NK-92 (cell line): Measurements from ENCODE around the gene TMEM51.

Experiments used
- DNase-seq: peaks from one replicate; lab custom pipeline; 2025; ENCODE audit not compliant: unreplicated experiment; lab: John Stamatoyannopoulos, UW

Gene TMEM51

DNA sequence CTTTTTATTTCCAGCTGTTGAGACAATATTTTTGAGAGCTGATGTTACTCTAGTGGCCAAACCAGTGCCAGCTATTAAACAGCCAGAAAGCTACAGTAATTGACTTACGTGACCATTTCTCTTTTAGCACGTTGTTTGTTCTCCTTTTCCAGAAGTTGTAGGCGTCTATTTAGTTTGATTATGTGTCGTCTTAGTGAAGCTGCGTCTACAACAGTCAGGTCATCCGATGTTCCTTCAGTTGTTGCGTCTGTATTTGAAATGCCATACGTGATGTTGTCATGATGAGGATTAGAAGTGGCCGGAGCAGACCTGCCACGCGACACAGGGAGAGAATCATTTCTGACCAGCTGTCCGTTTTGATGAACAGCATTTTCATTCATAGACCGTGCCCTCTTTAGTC, 38.2 kb downstream of the TMEM51 start:
- DNase-seq = no peak

DNA sequence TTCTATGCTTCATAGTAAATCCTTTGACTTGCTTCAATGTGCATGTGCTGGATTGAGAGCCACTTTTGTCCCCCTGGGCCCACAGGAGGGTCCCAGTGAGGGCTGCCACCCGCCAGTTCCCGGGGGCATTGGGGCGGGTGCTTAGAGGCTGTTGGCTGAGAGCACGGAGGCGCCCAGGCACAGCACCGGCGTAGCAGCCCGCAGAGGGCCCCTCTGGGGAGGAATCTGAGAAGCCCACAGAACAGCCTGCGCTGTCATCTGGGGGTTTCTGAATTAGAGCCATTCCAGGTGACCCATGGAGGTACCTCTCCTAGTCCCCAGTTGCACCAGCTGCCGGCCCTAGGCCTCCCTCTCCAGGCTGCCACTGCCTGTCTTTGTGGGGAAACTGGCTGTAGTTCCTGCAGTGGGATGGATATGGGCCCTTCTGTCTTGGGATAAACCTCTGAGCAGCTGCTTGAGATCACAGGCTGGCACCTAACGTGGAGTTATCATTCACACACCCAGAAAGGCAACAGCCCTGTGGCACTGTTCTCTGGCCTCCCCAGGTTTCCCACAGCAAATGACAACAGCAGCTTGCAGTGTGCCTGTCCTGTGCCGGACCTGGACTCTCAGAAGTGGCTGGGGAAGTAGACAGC, 39.5 kb downstream of the TMEM51 start:
- no peak for DNase-seq

DNA sequence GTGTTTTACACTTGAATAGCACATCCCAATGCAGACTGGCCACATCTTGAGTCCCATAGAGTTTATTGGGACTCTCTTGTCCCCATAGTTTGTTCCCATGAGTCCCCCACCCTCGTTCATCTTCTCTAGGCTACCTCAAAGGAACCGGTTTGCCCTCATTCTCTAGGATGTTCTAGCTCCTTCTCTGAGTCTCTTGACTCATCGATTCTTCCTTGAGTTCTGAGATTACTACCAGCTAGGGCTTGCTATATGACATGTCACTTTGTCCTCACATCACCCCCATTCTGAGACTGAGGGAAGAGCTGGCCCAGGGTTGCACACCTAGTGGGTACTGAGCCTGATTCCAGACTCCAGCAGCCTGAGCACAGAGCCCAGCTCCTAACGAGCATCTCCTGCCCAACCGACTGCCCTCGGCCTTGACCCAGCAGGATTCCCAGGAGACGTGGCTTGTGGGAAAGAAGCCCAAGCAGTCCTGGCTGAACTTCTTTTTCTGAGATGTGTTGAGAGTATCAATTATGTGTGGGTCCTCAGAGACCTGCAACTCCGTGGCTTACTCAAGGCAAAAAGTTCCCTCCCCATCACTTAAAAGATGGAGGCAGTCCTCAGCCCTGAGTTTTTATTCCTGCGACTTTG, 42.0 kb downstream of the TMEM51 start:
- DNase-seq = no peak

DNA sequence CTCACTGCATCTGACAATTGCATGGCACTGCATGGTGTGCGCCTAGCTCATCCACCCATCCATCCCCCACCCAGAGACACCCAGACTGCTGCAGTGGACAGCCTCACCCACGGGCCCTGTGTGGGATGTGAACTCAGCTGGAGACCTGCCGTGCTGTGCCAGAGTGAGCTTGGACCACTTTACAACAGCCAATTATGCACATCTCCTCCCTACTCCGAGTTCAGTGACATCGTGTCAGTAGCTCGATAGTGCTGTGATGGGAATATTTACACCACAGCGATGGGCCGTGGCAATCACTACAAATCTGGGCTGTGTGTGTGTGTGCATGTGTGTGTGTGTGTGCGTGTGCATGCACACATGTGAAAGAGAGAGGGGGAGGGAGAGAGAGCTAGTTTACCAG, 42.5 kb downstream of the TMEM51 start:
- no peak for DNase-seq

- DNase-seq = no peak
Measured at GRCh38 chr1:15196807-15197530, 43.4 kb downstream of the TMEM51 start.

DNA sequence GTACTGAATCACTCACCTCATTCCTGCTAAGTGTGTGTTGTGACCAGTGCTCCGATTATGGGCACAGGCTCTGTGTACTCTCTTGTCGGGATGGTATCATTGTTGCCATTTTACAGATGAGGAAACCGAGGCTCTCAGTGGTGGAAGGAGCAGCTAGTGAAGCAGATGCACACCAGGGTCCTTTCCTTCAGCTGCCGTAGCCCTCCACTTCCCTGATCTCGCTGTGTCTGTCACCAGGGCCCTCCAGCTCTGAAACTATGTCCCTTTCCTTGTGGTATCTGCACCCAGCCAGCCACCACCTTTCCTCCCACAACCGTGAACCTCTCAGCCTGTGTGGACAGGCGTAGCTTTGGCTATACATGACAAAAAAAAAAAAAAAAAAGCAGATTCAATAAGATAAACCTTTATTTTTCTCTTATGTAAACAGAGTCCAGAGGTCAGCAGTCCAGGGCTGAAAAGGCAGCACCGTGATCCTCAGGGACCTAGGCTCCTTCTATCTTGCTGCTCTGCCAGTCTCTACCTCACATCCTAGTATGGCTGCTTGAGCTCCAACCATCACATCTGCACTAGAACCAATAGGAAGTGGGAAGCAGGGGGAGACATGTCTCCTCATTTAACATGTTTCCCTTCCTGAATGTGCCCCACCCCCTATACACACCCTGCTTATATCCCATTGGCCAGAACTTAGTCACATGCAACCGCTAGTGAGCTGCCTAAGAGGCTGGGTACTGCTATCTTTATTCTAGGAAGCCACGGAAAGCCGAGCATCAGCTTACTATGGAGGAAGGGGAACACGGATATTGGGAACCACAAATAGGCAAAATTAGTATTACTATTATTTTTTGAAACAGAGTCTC, 44.3 kb downstream of the TMEM51 start:
- DNase-seq = no peak

GRCh38 chr1:15198684-15199083, 45.1 kb downstream of the TMEM51 start:
- no peak for DNase-seq

GRCh38 chr1:15201221-15201620, 47.7 kb downstream of the TMEM51 start:
- no peak for DNase-seq

- no peak for DNase-seq
Measured at GRCh38 chr1:15201849-15202551, 48.5 kb downstream of the TMEM51 start.

DNA sequence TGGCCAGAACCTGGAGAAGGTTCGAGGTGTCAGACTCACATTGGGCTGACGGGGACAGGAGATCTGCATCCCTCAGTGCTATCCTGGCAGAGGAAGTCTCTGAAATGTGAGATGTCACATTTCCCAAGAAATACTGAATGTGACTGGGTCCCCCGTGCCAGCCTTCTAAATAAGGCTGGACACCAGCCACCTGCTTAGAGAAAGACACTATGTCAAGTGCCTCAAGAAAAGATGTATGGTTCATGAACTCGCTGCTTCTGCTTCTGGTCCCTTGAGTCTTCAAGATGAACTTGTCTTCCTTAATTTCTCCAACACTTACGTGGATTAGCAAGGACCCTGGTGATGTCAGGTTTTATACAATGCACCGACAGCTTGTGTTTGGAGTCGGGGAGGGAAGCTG, 51.4 kb downstream of the TMEM51 start:
- no peak for DNase-seq

DNA sequence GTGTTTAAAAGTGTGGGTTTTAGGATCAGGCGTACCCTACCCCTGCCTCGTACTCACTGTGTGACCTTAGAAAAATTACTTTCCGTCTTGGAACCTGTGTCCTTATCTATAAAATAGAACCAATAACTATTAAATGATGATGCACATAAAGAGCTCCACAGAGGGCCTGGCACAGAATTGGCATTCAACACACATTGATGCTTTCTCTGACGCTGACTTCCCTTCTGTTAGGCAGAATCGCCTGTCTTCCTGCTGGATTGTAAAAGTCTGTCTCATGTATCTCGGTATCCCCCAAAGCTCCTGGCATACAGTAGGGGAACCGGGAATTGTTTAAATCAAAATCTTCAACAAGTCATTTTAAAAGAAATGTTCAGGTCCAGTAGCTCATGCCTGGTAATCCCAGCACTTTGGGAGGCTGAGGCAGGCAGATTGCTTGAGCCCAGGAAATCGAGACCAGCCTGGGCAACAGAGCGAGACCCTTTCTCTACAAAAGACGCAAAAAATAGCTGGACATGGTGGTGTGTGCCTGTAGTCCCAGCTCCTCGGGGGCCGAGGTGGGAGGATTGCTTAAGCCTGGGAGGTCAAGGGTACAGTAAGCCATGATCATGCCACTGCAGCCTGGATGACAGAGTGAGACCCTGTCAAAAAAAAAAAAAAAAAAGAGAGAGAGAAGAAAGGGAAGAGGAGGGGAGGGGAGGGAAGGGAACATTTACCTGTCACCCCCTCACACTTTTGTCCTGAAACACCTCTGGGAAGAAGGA, 52.2 kb downstream of the TMEM51 start:
- DNase-seq = no peak

GRCh38 chr1:15206418-15207030, 53.0 kb downstream of the TMEM51 start:
- DNase-seq = no peak

GRCh38 chr1:15207031-15207828, 53.7 kb downstream of the TMEM51 start:
- no peak for DNase-seq

DNA sequence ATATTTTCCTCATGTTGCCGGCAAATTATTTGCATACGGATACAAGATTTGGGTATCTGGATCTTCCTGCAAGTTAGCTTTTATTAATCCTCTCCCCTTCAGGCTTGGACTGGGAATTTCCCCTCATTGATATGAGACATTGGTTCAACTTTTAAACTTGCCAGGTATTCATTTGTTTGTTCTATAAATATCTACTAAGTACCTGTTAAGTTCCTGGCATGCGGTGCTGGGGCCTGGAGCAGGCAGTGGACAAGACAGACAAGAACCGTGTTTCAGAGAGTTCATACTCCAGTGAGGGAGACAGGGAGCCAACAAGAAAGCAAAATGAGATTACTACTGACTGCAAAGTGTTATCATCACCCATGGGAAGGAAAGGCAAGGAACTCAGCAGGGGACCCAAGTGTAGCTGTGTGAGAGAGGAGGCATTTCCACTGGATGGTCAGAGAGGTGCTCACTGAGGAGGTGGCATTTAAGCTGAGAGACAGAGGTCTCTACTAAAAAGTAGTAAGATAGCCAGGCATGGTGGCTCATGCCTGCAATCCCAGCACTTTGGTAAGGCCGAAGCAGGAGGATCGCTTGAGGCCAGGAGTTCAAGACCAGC, 54.4 kb downstream of the TMEM51 start:
- DNase-seq = no peak

DNA sequence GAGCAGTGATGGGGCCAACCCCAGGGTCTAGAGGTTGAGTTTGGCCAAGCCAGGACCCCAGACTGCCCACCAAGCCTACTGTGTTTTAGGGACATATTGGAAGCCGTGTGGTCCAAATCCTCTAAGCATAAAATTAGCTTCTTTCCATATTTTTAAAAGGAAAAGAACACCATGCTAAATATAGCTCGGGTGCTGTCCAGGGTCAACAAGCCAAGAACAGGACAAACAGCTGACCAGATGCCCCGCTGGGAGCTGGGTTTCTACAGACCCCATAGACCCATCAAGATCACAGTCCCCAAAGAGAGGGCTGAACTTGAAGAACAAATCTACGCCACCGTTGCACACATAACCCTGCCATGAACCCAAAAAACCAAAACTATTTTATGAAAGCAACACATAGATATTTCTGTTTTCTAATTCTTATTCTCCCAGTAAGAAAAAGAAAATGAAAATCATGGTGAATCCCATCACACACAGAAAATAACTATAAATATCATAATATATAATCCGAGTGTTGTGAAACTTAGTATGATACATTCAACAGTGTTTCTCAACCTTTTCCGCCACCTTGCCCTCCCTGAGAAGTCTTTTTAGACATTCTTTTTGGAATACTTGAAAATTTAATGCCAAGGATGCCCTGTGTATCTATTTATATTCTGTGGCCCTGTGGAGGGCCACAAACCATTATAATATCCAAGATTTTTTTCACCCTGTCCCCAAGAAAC, 57.3 kb downstream of the TMEM51 start:
- DNase-seq = no peak

- DNase-seq = no peak
Measured at GRCh38 chr1:15211424-15211823, 57.9 kb downstream of the TMEM51 start.

DNA sequence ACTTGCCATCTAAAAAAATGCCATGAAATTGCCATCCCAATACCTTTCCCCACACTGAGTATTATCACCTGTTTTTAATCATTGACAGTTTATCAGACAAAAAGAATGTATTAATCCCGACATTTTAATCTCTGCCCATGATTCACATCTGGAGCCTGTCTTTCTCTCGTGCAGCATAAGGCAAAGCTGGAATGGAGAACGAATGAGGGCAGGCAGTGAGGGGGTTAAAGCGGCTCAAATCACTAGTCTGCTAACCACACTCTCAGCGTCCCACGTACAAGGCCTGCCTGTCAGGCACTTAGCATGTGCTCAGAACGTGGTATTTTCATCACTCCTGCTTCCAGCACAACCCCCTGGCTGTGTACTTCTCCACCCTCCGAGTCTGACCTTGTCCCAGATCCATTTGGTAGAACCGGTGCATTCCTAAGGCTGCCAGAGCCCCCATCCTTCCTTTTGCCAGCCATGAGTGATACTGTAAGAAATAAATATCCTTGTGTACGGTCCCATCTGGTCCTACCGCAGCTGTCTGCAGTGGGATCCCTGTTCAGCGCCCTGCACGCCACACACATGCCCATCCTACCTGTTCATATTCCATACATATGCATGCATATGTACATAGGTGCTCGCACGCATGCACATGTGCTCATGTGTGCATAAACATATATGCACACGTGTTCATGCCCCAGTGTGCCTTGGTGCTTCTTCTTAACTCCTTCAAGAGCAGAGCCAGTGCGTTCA, 58.8 kb downstream of the TMEM51 start:
- DNase-seq = no peak
